HG03439 (cell line): ENCODE results near the gene ZNF662.

Experiments
- ATAC-seq: cut with Tn5 transposase; IDR thresholded peaks from one replicate; pipeline ENCODE4 v1.9.1; 2021; ENCODE audit warnings: mild to moderate bottlenecking, moderate library complexity; ENCODE audit not compliant: unreplicated experiment

Gene ZNF662

GRCh38 chr3:42935472-42935871, 29.5 kb downstream of the ZNF662 start:
- ATAC-seq, result no peak

GRCh38 chr3:42936157-42936981, 30.4 kb downstream of the ZNF662 start:
- ATAC-seq, result no peak

- no peak for ATAC-seq
These were observed 31.4 kb downstream of the ZNF662 start for GRCh38 chr3:42937334-42937733.

GRCh38 chr3:42942693-42943092, 36.8 kb downstream of the ZNF662 start:
- ATAC-seq, result no peak

GRCh38 chr3:42946050-42946449, 40.1 kb downstream of the ZNF662 start:
- no peak for ATAC-seq

- no peak for ATAC-seq
These were observed 51.6 kb downstream of the ZNF662 start for GRCh38 chr3:42957573-42957972.

GRCh38 chr3:42960282-42960681, 54.3 kb downstream of the ZNF662 start:
- ATAC-seq, result no peak

- ATAC-seq, result no peak
These were observed 54.8 kb downstream of the ZNF662 start for GRCh38 chr3:42960786-42961185.

GRCh38 chr3:42961633-42962032, 55.7 kb downstream of the ZNF662 start:
- ATAC-seq, result no peak

- no peak for ATAC-seq
These were observed 57.3 kb downstream of the ZNF662 start for GRCh38 chr3:42963269-42963668.

GRCh38 chr3:42964266-42964665, 58.3 kb downstream of the ZNF662 start:
- ATAC-seq, result no peak
